SK-N-SH treated with all-trans-retinoic acid at 6 μM for 48 hours (cell line): Measurements from ENCODE around the gene CPNE4.

ENCODE experiments used
- ATAC-seq: fragments of 200-7000 bp; cut with Tn5 transposase; 3 replicates; pipeline ENCODE4 v1.9.1; 2020; ENCODE audit warnings: mild to moderate bottlenecking, moderate library complexity
- ARNTL ChIP-seq: fragments of 450-650 bp; formaldehyde crosslinking; IDR thresholded peaks from 2 replicates; pipeline ENCODE4 v1.5.0; 2020; ENCODE audit warnings: low read depth, mild to moderate bottlenecking, moderate library complexity, borderline replicate concordance
- CREB5 ChIP-seq: fragments of 250-450 bp; sonication (Bioruptor Pico); IDR thresholded peaks from 2 replicates; pipeline ENCODE4 v1.5.1; 2020; ENCODE audit warnings: low read depth, mild to moderate bottlenecking, moderate library complexity
- CSDC2 ChIP-seq: fragments of 250-450 bp; sonication (Bioruptor Pico); IDR thresholded peaks from 2 replicates; pipeline ENCODE4 v1.5.0; 2020; ENCODE audit warnings: mild to moderate bottlenecking, moderate library complexity
- ESRRG ChIP-seq: fragments of 250-450 bp; sonication (Bioruptor Pico); IDR thresholded peaks from 2 replicates; pipeline ENCODE4 v1.6.1; 2021; ENCODE audit warnings: mild to moderate bottlenecking
- SNAI2 ChIP-seq: fragments of 250-450 bp; sonication (Bioruptor Pico); IDR thresholded peaks from 2 replicates; pipeline ENCODE4 v1.5.0; 2020; ENCODE audit warnings: mild to moderate bottlenecking, moderate library complexity
- TCF4 ChIP-seq: fragments of 250-450 bp; sonication (Bioruptor Pico); IDR thresholded peaks from 2 replicates; pipeline ENCODE4 v1.8.0; 2021; ENCODE audit warnings: mild to moderate bottlenecking, moderate library complexity, borderline replicate concordance
- TSHZ2 ChIP-seq: fragments of 250-450 bp; sonication (Bioruptor Pico); IDR thresholded peaks from 2 replicates; pipeline ENCODE4 v1.5.0; 2020; ENCODE audit warnings: mild to moderate bottlenecking, moderate library complexity
- ZC3H10 ChIP-seq: fragments of 250-450 bp; sonication (Bioruptor Pico); IDR thresholded peaks from 2 replicates; pipeline ENCODE4 v1.5.1; 2021; ENCODE audit warnings: mild to moderate bottlenecking, moderate library complexity
- ZFP30 ChIP-seq: fragments of 450-650 bp; formaldehyde crosslinking; IDR thresholded peaks from 2 replicates; pipeline ENCODE4 v1.5.0; 2022; ENCODE audit warnings: mild to moderate bottlenecking, moderate library complexity

The CPNE4 gene

GRCh38 chr3:131484496-131485111, 550.2 kb downstream of the CPNE4 start:
- no peak for ATAC-seq
- TF ChIP-seq TSHZ2 (CRISPR knock-in tag) (no peak), TCF4 (CRISPR knock-in tag) (no peak), SNAI2 (CRISPR knock-in tag) (no peak), ZFP30 (CRISPR knock-in tag) (no peak), ESRRG (CRISPR knock-in tag) (no peak), CSDC2 (no peak), ZC3H10 (CRISPR knock-in tag) (no peak), CREB5 (CRISPR knock-in tag) (no peak), ARNTL (CRISPR knock-in tag) (no peak)
